NB4 (cell line): Measurements from ENCODE around the gene ARIH1.

Experiments
- DNase-seq: peaks from one replicate; pipeline ENCODE4 v3.0.0; 2010; ENCODE audit warnings: low read depth
- H3K4me3 ChIP-seq: one replicate; pipeline ENCODE4 v1.5.1; 2011; ENCODE audit warnings: mild to moderate bottlenecking, low read depth, low read length, moderate library complexity
- CTCF ChIP-seq: IDR thresholded peaks from one replicate; pipeline ENCODE4 v1.5.1; 2012; ENCODE audit warnings: low read depth, low read length
- MAX ChIP-seq: IDR thresholded peaks from 2 replicates; pipeline ENCODE4 v1.6.1; 2011; ENCODE audit warnings: low read depth, low read length
- MYC ChIP-seq: IDR thresholded peaks from 2 replicates; pipeline ENCODE4 v1.6.1; 2011; ENCODE audit warnings: low read depth, low read length
- POLR2A ChIP-seq: IDR thresholded peaks from 2 replicates; pipeline ENCODE4 v1.6.1; 2011; ENCODE audit warnings: mild to moderate bottlenecking; ENCODE audit not compliant: insufficient read length; ENCODE audit errors: extremely low read depth

The ARIH1 gene

GRCh38 chr15:72540606-72541237 lies 66.6 kb downstream of the ARIH1 start:
- DNase-seq: no peak
- TF ChIP-seq MAX (no peak), MYC (no peak), CTCF (no peak), POLR2A (no peak)
- H3K4me3 ChIP-seq: no peak overlapping the region

GRCh38 chr15:72541674-72542073 lies 67.5 kb downstream of the ARIH1 start:
- DNase-seq: no peak
- TF ChIP-seq MAX: no peak
- no peak for TF ChIP-seq POLR2A
- no peak for TF ChIP-seq MYC
- no peak for TF ChIP-seq CTCF
- no peak overlapping the region for H3K4me3 ChIP-seq

- DNase-seq: no peak
- no peak for TF ChIP-seq POLR2A
- no peak for TF ChIP-seq CTCF
- TF ChIP-seq MYC: no peak
- no peak for TF ChIP-seq MAX
- no peak overlapping the region for H3K4me3 ChIP-seq
These were observed 71.0 kb downstream of the ARIH1 start for GRCh38 chr15:72545156-72545555.

GRCh38 chr15:72554471-72555425 lies 80.6 kb downstream of the ARIH1 start:
- no peak for DNase-seq
- TF ChIP-seq CTCF: no peak
- TF ChIP-seq MAX: no peak
- no peak for TF ChIP-seq POLR2A
- no peak for TF ChIP-seq MYC
- no peak overlapping the region for H3K4me3 ChIP-seq

- no peak overlapping the region for H3K4me3 ChIP-seq
- no peak for TF ChIP-seq MAX
- TF ChIP-seq MYC: no peak
- TF ChIP-seq CTCF: no peak
- TF ChIP-seq POLR2A: no peak
- DNase-seq: no peak
These were observed 85.7 kb downstream of the ARIH1 start for GRCh38 chr15:72559781-72560180.
